HG02610 (cell line): ENCODE measurements around the gene DMAC1.

Experiments used
- ATAC-seq: cut with Tn5 transposase; IDR thresholded peaks from one replicate; pipeline ENCODE4 v1.9.1; 2021; ENCODE audit warnings: mild to moderate bottlenecking, moderate library complexity; ENCODE audit not compliant: unreplicated experiment

Gene DMAC1

GRCh38 chr9:7799234-7799943 is at the start of gene DMAC1:
DMAC1 (minus strand) TSS chr9:7799778; CDS start chr9:7799734, 44 bp downstream.
- ATAC-seq: peak; percentile 89

DNA sequence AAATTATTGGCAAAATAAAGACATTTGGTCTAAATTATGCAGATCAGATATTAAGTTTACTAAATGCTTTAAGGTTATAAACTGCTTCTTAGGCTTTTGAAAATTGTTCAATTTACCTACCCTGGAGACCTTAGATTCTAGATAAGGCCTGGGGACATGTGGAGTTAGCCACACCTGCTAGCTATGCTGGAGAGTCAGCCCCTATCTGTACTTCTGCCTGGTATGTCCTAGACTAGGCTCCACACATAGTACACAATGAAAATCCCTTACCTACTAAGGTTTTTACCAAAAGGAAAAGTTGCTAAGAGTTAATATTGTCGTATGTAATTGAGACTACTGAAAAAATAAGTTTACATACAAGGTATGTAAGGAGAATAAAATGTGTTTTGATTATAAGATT is 49.8 kb upstream of the DMAC1 start:
- no peak for ATAC-seq

DNA sequence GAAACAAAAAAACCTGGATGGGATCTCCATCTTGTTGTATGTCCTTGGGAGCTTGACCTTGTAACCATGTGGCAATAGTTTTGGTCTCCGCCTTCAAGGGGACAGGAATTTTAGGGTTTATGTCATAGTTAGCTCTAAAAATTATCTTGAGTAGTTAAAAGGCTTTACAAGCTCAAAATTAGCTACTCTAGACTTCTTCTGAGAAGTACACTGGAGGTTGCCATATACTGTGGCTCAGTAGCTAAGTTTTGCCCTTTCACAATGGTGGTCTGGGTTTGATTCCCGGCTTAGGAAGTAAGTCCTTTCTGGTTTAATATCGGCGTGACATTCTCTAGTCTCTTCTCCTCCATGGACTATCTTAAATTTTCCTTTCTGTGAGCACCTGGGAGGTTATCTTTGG is 48.9 kb upstream of the DMAC1 start:
- no peak for ATAC-seq

DNA sequence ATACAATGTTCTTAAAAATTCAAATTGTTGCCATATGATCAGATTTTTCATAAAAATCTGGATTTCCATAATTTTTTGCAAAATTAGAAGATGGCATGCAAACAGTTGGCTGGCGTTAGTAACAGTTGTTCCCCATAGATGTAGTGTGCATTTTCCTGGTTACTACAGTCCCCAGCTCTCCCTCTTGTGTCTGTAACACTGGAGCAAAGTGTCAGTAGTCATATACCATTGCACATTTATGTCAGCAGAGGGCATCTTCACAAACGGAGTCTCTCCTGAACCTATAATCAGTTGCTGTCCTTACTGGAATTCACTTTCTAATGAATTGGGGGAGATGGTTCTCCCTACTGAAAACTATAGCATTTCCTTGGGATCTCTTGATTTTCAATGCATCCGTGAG is 44.7 kb upstream of the DMAC1 start:
- ATAC-seq: no peak

- ATAC-seq: no peak
Observed at GRCh38 chr9:7841831-7842230, 42.3 kb upstream of the DMAC1 start.

DNA sequence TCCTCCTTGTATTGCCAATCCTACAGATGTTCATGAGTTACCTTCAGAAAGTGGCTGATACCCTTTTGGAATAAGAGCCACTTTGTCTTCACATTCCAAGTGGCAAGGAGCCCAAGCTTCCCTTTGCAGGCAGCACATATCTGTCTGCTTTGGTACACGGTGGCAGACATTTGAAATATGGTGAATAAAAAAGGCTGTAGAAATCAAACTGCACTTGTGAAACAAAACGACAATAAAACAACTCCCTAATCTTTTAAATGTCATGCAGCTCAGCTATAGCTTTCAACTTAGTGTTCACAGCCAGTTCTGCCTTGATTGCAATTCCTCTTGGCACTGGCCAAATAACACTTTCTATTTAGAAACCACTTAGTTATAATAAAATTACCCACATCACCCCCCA is 35.0 kb upstream of the DMAC1 start:
- no peak for ATAC-seq

GRCh38 chr9:7828334-7828733 is 28.8 kb upstream of the DMAC1 start:
- ATAC-seq: no peak

DNA sequence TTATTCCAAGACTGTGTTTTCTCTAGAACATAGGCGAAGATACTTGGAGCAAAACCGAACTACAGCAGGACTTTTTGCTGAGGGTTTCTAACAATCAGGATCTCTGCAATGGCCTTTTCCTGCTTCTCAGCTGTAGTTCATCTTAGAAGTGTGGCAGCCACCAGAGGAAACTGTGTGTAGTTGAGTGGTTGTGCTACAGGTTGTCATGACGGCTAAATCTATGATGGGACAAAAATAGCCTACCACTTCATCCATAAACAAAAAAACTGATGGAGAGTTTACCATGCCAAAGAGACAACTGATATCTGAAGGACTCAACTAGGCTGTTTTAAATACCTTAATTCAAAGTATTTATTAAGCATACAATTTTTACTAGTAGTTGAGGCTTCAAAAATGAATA is 28.2 kb upstream of the DMAC1 start:
- ATAC-seq: no peak

DNA sequence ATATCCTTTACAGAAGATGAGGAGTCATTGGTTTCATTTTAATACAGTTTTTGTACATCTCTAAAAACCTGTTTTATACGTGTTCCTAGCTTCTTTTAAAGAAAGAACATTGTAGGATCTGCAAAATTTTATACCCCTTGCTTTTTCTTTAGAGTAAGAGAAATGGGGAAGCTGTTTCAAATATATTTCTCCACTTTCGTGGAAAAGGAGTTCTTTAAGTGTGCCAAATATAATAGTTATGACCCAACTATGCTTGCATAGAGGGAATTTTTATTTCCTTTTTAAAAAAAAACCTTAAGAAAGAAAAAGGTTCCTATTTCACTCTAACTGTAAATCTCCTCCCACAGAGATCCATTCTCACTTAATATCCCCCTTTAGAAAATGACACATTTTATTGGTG is 27.5 kb upstream of the DMAC1 start:
- ATAC-seq: no peak

DNA sequence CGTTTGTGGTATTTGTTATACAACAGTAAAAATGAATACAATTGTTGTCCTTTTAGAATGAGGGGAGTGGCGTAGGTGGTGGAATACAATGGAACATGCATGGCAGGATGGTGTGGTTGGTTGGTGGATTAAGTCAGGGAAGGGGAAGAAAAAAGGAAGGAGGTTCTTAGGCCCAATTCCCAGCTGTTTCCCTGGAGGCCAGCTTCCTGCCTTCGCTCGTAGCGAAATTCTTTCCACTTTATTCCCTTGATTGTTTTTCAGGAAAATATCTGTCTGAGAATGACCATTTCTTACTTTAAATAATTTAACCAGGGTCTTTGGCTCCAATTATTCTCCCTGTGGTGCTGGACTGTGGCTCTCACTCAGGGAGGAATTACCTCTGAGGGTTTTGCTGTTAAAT is 24.1 kb upstream of the DMAC1 start:
- no peak for ATAC-seq

GRCh38 chr9:7819984-7820383 is 20.4 kb upstream of the DMAC1 start:
- ATAC-seq: no peak

DNA sequence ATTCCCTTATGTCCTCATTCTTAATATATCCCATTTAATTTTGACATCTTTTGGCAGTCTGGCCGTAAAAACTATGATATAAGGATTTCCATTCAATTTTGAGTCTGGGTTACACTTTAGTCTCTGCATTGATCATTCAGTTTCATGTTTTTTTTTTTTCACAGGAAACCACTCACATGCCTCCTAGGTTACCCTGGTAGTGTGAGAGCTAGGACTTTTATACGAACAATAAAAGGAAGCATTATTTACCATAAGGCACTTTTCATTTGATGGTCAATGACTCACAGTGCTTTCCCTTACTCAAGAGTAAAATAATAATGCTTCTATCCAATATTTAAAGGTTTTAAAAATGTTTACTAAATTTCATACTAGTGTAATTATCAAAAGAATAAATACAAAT is 16.4 kb upstream of the DMAC1 start:
- no peak for ATAC-seq

DNA sequence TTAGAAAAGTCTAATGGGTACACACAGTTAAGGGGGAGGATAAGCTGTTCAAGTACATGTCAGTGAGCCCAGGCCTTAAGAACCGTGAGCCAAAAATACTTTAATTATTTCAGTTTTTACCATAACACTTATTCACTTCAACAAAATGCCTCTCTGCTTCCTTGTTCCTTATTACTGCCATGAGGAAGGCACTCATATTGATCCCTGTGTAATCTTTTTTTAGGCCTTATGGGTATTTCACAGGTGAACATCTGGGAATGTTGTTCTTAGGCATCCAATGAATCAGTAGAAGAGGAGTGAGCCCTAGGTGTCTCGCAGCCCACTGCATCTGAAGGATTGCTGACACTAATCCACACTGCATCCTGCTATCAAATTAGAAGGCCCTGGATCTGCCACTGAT is 13.5 kb upstream of the DMAC1 start:
- ATAC-seq: no peak

DNA sequence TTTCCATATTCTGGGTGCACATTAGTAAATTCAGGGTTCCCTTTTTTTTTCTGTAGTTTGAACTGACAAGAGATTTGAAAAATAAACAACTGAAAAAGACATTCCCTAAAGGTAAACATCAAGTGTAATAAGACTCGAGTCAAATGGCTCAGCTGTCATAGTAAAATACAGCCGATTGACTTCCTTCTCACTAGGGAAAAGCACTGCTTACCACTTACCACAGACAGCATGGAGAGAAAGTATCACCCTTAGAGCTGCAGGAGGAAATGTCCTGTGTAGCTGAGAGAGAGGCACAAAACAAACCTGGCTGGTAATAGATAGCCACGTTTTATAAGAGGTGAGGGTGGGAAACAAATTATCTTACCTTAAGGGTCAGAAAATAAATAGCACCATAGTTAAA is 12.1 kb upstream of the DMAC1 start:
- no peak for ATAC-seq

DNA sequence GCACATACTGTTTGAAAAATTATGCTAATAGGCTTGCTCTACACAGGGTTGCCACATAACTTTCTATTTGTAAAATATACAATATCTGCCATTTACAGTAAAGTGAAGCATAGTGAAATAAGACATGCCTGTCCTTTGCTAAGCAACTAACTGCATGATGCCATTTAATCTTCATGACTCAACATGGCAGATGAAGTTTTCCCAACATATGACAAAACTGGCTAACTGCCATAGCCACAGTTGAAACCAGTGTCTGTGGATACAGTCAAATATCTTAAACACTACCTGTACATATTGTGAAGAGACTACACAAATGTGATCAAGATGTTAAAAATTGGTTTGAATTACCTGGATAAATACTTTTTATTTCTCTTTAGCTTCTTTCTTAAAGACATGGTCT is 3.1 kb upstream of the DMAC1 start:
- no peak for ATAC-seq

DNA sequence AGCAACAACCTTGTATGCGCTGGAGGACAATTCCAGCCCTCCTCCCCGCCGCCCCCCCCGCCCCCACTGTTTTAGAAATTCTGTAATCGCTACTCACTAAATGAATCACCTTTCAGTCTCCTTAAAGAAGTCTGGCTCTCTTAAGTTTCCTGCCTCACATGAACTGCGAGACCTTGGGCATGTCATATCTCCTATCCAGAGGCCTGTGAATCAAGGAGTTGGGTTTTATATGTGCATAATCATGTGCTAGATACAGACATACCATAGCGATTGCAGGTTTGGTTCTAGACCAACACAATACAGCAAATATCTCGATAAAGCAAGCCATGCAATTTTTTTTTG is 337 bp upstream of the DMAC1 start:
- ATAC-seq: no peak

DNA sequence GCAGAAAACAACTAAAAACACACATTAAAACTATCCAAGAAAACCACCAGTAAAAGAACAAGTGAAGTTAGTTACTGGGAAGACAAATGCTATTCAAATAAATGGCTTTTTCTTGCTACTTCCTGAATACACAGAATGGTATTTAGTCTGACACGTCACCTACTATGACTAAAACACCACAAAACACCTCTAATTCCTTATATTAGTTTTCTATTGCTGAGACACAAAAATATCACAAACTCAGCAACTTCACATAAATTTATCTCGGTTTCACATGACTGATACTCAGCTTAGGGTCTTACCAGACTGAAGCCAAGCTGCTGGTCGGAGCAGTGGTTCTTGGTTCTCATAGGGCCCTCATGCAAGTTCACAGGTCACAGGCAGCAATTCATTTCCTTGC is 5.4 kb downstream of the DMAC1 start:
- no peak for ATAC-seq

DNA sequence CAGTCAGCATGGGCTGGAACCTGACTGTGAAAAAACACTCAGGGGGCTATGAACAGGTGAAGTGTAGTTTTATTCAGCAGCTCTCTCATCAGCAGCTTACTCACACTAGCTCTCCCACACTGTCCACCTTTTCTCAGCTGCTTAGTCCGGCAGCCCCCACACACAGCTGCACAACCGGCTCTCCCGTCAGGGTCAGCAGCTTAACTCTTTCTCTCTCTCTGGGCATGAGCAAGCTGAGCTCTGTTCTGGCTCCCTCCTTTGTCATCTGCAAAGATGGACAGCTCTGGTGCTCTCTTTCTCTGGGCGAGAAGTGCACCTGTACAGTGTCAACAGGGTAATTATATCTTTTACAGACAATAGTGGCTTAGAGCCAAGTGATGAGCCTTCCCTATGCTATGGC is 8.2 kb downstream of the DMAC1 start:
- ATAC-seq: no peak

GRCh38 chr9:7790819-7791182 is 8.8 kb downstream of the DMAC1 start:
- no peak for ATAC-seq

DNA sequence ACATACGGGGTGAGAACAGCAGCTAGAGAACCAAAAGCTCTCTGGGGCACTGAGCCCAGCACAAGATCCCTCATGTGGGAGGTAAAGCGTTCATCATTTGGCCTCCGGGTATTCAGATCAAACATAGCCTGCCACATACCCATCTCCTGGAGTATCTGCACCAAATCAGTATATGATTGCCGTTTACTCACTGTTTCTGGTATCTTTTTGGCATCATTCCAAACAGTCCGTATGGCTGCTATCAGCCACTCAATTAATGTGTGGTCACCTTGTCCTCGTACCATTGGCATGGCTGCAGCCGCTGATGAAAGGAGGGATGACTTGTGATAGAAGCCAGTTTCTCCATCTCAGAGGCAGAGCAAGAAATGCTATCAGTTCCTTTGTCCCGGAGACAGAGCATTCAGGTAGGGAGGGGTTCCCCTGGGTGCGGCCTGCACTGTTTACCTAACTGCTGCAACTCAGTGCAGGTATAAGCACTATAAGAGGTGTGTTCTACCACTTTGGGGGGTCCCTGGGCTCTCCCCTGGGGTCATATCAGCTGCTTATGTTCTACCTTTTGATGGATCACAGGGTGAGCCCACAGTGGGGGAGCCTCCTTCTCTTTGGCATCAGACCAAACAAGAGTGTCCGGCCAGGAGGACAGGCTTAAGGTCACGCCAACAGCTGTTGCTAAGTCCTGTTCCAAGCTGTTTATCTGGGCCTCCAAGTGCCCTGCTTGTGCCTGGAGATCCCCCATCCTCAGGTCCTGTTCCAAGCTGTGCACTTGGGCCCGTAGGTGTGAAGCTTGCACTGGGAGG is 9.4 kb downstream of the DMAC1 start:
- no peak for ATAC-seq

DNA sequence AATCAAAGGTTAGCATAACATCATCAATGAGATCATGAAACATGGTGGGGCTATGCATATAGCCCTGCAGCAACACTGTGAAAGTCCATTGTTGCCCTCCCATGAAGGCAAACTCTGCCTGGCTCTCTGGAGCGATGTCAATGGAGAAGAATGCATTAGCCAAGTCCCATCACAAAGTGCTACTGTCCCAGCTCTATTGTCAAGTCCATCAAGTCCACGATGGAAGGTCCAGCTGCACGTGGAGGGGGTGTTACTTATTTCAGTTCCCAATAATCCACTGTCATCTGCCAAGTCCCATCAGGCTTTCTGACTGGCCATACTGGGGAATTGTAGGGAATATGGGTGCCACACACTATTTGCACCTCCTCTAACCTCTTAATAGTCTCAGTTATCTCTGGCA is 10.8 kb downstream of the DMAC1 start:
- ATAC-seq: no peak

DNA sequence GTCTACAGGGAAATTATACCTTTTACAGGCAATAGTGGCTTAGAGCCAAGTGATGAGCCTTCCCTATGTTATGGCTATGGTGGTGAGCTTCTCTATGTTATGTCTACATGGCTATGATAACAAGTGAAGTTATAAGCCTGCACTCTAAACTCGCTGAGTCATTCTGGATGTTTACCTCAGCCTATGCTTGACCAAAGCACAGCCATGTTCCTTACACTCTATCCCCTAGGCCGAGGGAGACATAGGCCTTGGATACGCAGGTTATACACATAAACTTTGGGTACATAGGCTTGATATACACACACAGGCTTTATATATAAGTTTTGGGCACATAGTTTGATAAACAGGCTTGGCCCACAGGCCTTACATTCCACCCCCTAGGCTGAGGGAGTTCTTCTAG is 13.8 kb downstream of the DMAC1 start:
- no peak for ATAC-seq

DNA sequence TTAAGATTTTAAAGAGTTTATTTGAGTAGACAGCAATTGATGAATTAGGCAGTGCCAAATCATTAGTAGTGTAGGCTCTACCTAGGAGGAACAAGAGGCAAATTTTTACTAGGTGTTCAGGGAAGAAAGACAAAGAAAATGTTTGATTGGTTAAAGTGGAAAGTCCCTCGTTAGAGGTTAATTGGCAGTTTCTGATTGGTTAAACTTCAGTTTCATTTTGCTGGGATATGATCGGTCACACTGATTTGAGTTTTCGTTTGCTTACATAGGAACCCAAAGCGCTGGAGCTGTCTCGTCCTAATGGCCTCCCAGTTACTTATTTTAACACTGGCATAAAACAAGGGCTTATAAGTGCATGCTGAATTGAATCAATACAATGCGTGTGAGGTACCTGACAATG is 15.1 kb downstream of the DMAC1 start:
- no peak for ATAC-seq
